Measurements from ENCODE around the gene PCGF3. TPM values are rescaled to one million over a fixed set of nuclear protein-coding genes. Genes with fewer than 3 reads are reported as not detected.
"Not testable (repeated sequence)": the region's sequence is repeated elsewhere in the genome, so short reads cannot be mapped to it uniquely, and the experiment has no call there.

PCGF3 gene
- total RNA-seq, 1 experiment from 2014 or later: 31.5 TPM

DNA sequence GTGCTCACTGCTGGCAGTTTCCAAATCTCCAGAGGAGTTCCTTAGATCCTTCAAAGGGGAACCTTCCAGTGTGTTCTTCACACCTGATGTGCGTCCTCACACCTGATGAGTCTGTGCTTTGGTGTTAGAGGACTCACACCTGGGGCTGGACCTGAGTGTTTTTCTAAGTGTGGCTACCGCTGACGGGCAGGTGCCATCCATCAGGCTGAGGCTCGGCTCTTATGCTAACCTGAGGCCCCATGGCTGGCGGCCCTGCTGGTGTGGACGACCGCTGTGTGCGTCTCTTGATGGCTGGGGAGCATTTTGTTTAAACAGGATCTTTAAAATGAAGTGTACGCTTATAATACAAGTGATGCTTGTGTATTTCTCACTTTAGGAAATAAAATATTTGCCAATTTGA lies 28.4 kb downstream of the PCGF3 start:
- H3K27me3 ChIP-seq (ENCODE audit: low read length): no peaks in the 10 kb centered on the region
- no TSS peak for BruUV-seq (replicated peaks)
- H4K20me1 ChIP-seq (ENCODE audit: low read length): no peaks in the 10 kb centered on the region
- H3K4me1 ChIP-seq (ENCODE audit: insufficient read depth, low read length): no peaks in the 10 kb centered on the region
- no peak overlapping the region for H3K27ac ChIP-seq (ENCODE audit: low read length)
- no peaks in the 10 kb centered on the region for H3K9me3 ChIP-seq (ENCODE audit: low read length)
- no peaks in the 10 kb centered on the region for H3K79me2 ChIP-seq (ENCODE audit: low read length)
- H3F3A ChIP-seq (ENCODE audit: low read length, unreplicated experiment): no peaks in the 10 kb centered on the region
- intact Hi-C loops (cut with micrococcal nuclease): no loop called here
- ATAC-seq: no peak
- DNase-seq: no peak
- CTCF ChIA-PET: no interaction called here
- no peak overlapping the region for H3K4me2 ChIP-seq (ENCODE audit: low read length)
- H3K9me2 ChIP-seq (replicated peaks; ENCODE audit: low read length): no peaks in the 10 kb centered on the region
- POLR2A ChIA-PET (ENCODE audit: unreplicated experiment): no interaction called here
- TF ChIP-seq EZH2phosphoT487 (IDR thresholded peaks at IDR 0.05; ENCODE audit: borderline replicate concordance, low read length): no peak
- no peak for TF ChIP-seq EZH2 (IDR thresholded peaks at IDR 0.05; ENCODE audit: low read length, unreplicated experiment)
- TF ChIP-seq CTCF (conservative IDR thresholded peaks at IDR 0.05; ENCODE audit: low read depth, low read length): no peak
- peaks cover 7% of the 10 kb centered on the region for H3K36me3 ChIP-seq (ENCODE audit: low read depth, low read length)
- H2AFZ ChIP-seq (ENCODE audit: low read length): no peak overlapping the region
- H3K9ac ChIP-seq (ENCODE audit: low read length): no peak overlapping the region
- no peak overlapping the region for H3K4me3 ChIP-seq (ENCODE audit: low read length)

GRCh38 chr4:734951-735350 lies 29.3 kb downstream of the PCGF3 start:
- ATAC-seq (no peak), DNase-seq (no peak)
- H3F3A ChIP-seq (ENCODE audit: low read length, unreplicated experiment): no peaks in the 10 kb centered on the region
- H3K9me3 ChIP-seq (ENCODE audit: low read length): no peaks in the 10 kb centered on the region
- peaks cover 7% of the 10 kb centered on the region for H3K36me3 ChIP-seq (ENCODE audit: low read depth, low read length)
- no peak overlapping the region for H3K27ac ChIP-seq (ENCODE audit: low read length)
- H3K4me2 ChIP-seq (ENCODE audit: low read length): no peak overlapping the region
- H3K27me3 ChIP-seq (ENCODE audit: low read length): no peaks in the 10 kb centered on the region
- CTCF ChIA-PET: no interaction called here
- no peaks in the 10 kb centered on the region for H4K20me1 ChIP-seq (ENCODE audit: low read length)
- H3K79me2 ChIP-seq (ENCODE audit: low read length): no peaks in the 10 kb centered on the region
- H3K9me2 ChIP-seq (replicated peaks; ENCODE audit: low read length): no peaks in the 10 kb centered on the region
- no peak overlapping the region for H2AFZ ChIP-seq (ENCODE audit: low read length)
- TF ChIP-seq EZH2phosphoT487 (IDR thresholded peaks at IDR 0.05; ENCODE audit: borderline replicate concordance, low read length): no peak
- no TSS peak for BruUV-seq (replicated peaks)
- H3K4me3 ChIP-seq (ENCODE audit: low read length): no peak overlapping the region
- no peak overlapping the region for H3K9ac ChIP-seq (ENCODE audit: low read length)
- H3K4me1 ChIP-seq (ENCODE audit: insufficient read depth, low read length): no peaks in the 10 kb centered on the region
- intact Hi-C loops (cut with micrococcal nuclease): no loop called here
- POLR2A ChIA-PET (ENCODE audit: unreplicated experiment): no interaction called here

GRCh38 chr4:735583-735982 lies 30.0 kb downstream of the PCGF3 start:
- H3K4me1 ChIP-seq (ENCODE audit: insufficient read depth, low read length): no peaks in the 10 kb centered on the region
- no peaks in the 10 kb centered on the region for H3F3A ChIP-seq (ENCODE audit: low read length, unreplicated experiment)
- no peaks in the 10 kb centered on the region for H3K27me3 ChIP-seq (ENCODE audit: low read length)
- intact Hi-C loops (cut with micrococcal nuclease): no loop called here
- no peaks in the 10 kb centered on the region for H3K9me2 ChIP-seq (replicated peaks; ENCODE audit: low read length)
- DNase-seq: no peak
- H3K9ac ChIP-seq (ENCODE audit: low read length): no peak overlapping the region
- ChIA-PET POLR2A (ENCODE audit: unreplicated experiment) (no interaction called here), CTCF (no interaction called here)
- no peak overlapping the region for H2AFZ ChIP-seq (ENCODE audit: low read length)
- no peaks in the 10 kb centered on the region for H3K9me3 ChIP-seq (ENCODE audit: low read length)
- TF ChIP-seq CTCF (conservative IDR thresholded peaks at IDR 0.05; ENCODE audit: low read depth, low read length): no peak
- TF ChIP-seq EZH2phosphoT487 (IDR thresholded peaks at IDR 0.05; ENCODE audit: borderline replicate concordance, low read length): no peak
- no peak for TF ChIP-seq EZH2 (IDR thresholded peaks at IDR 0.05; ENCODE audit: low read length, unreplicated experiment)
- BruUV-seq (replicated peaks): no TSS peak
- H3K27ac ChIP-seq (ENCODE audit: low read length): no peak overlapping the region
- ATAC-seq: no peak
- no peak overlapping the region for H3K4me3 ChIP-seq (ENCODE audit: low read length)
- no peaks in the 10 kb centered on the region for H3K79me2 ChIP-seq (ENCODE audit: low read length)
- H3K36me3 ChIP-seq (ENCODE audit: low read depth, low read length): peaks cover 7% of the 10 kb centered on the region
- H3K4me2 ChIP-seq (ENCODE audit: low read length): no peak overlapping the region
- H4K20me1 ChIP-seq (ENCODE audit: low read length): no peaks in the 10 kb centered on the region

DNA sequence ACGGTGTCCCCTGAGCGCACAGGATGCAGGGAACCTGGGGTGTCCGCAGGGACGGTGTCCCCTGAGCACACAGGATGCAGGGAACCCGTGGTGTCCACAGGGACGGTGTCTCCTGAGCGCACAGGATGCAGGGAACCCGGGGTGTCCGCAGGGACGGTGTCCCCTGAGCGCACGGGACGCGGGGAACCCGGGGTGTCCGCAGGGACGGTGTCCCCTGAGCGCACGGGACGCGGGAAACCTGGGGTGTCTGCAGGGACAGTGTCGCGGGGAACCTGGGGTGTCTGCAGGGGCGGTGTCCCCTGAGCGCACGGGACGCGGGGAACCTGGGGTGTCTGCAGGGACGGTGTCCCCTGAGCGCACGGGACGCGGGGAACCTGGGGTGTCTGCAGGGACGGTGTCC lies 30.9 kb downstream of the PCGF3 start:
- H3K4me1 ChIP-seq (ENCODE audit: insufficient read depth, low read length); H3K36me3 ChIP-seq (ENCODE audit: low read depth, low read length); intact Hi-C loops (cut with micrococcal nuclease); POLR2A ChIA-PET (ENCODE audit: unreplicated experiment); H3K4me2 ChIP-seq (ENCODE audit: low read length); H3F3A ChIP-seq (ENCODE audit: low read length, unreplicated experiment); CTCF ChIA-PET; H3K4me3 ChIP-seq (ENCODE audit: low read length); ATAC-seq; H2AFZ ChIP-seq (ENCODE audit: low read length); H3K9ac ChIP-seq (ENCODE audit: low read length); DNase-seq; H3K79me2 ChIP-seq (ENCODE audit: low read length); H4K20me1 ChIP-seq (ENCODE audit: low read length); H3K27me3 ChIP-seq (ENCODE audit: low read length); H3K9me3 ChIP-seq (ENCODE audit: low read length); H3K9me2 ChIP-seq (replicated peaks; ENCODE audit: low read length); BruUV-seq (replicated peaks); H3K27ac ChIP-seq (ENCODE audit: low read length): not testable (repeated sequence)
